ENCODE results near the gene CALN1.

Gene CALN1

GRCh38 chr7:72058579-72058978 lies 353.6 kb downstream of the CALN1 start:
- DNase-seq (ENCODE audit: low read depth) = no peak
- TF ChIP-seq CTCF (IDR thresholded peaks at IDR 0.05; ENCODE audit: control insufficient read depth, extremely low read depth, insufficient read depth) = no peak
- no peak overlapping the region for H3K4me3 ChIP-seq (ENCODE audit: low read depth, low read length)

GRCh38 chr7:72057796-72058195 lies 354.3 kb downstream of the CALN1 start:
- DNase-seq (ENCODE audit: low read depth) = no peak
- H3K4me3 ChIP-seq (ENCODE audit: low read depth, low read length) = no peak overlapping the region
- TF ChIP-seq CTCF (IDR thresholded peaks at IDR 0.05; ENCODE audit: control insufficient read depth, extremely low read depth, insufficient read depth) = no peak

GRCh38 chr7:72057231-72057630 lies 354.9 kb downstream of the CALN1 start:
- DNase-seq (ENCODE audit: low read depth) = no peak
- no peak for TF ChIP-seq CTCF (IDR thresholded peaks at IDR 0.05; ENCODE audit: control insufficient read depth, extremely low read depth, insufficient read depth)
- H3K4me3 ChIP-seq (ENCODE audit: low read depth, low read length) = no peak overlapping the region

GRCh38 chr7:72055426-72055825 lies 356.7 kb downstream of the CALN1 start:
- no peak overlapping the region for H3K4me3 ChIP-seq (ENCODE audit: low read depth, low read length)
- no peak for DNase-seq (ENCODE audit: low read depth)
- TF ChIP-seq CTCF (IDR thresholded peaks at IDR 0.05; ENCODE audit: control insufficient read depth, extremely low read depth, insufficient read depth) = no peak

- no peak for DNase-seq (ENCODE audit: low read depth)
- TF ChIP-seq CTCF (IDR thresholded peaks at IDR 0.05; ENCODE audit: control insufficient read depth, extremely low read depth, insufficient read depth) = no peak
- no peak overlapping the region for H3K4me3 ChIP-seq (ENCODE audit: low read depth, low read length)
Observed at GRCh38 chr7:72053292-72053691, 358.8 kb downstream of the CALN1 start.

- no peak for TF ChIP-seq CTCF (IDR thresholded peaks at IDR 0.05; ENCODE audit: control insufficient read depth, extremely low read depth, insufficient read depth)
- DNase-seq (ENCODE audit: low read depth) = no peak
- no peak overlapping the region for H3K4me3 ChIP-seq (ENCODE audit: low read depth, low read length)
Observed at GRCh38 chr7:72048420-72048819, 363.7 kb downstream of the CALN1 start.

- no peak for DNase-seq (ENCODE audit: low read depth)
- H3K4me3 ChIP-seq (ENCODE audit: low read depth, low read length) = no peak overlapping the region
- TF ChIP-seq CTCF (IDR thresholded peaks at IDR 0.05; ENCODE audit: control insufficient read depth, extremely low read depth, insufficient read depth) = no peak
Observed at GRCh38 chr7:72042855-72043254, 369.3 kb downstream of the CALN1 start.
